HG03039 (cell line): ENCODE data around the gene SPATA45.

Experiments used
- ATAC-seq: cut with Tn5 transposase; IDR thresholded peaks from one replicate; pipeline ENCODE4 v1.9.1; 2021; ENCODE audit warnings: mild to moderate bottlenecking, moderate library complexity; ENCODE audit not compliant: unreplicated experiment

Gene SPATA45

GRCh38 chr1:212833211-212834207 lies 13.9 kb downstream of the SPATA45 start:
- peak; percentile 72 for ATAC-seq

- ATAC-seq: no peak
Observed at GRCh38 chr1:212828395-212828794, 19.1 kb downstream of the SPATA45 start.

GRCh38 chr1:212827831-212828278 lies 19.6 kb downstream of the SPATA45 start:
- no peak for ATAC-seq

- no peak for ATAC-seq
Observed at GRCh38 chr1:212827171-212827776, 20.2 kb downstream of the SPATA45 start.

- no peak for ATAC-seq
Observed at GRCh38 chr1:212825798-212826452, 21.5 kb downstream of the SPATA45 start.

DNA sequence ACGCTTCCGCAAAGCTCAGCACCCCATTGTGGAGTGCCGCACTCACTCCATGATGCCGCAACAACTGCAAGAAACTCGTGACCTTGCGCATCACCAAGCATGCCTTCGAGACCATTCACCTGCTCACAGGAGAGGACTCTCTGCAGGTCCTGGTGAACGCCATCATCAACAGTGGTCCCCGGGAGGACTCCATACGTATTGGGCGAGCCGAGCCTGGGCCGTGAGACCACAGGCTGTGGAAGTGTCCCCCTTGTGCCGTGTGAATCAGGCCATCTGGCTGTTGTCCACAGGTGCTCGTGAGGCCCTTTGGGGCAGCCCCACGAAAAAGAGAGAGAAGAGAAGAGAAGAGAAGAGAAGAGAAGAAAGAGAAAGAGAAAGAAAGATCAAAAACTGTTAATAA lies 23.2 kb downstream of the SPATA45 start:
- no peak for ATAC-seq

- ATAC-seq: no peak
Observed at GRCh38 chr1:212822956-212823355, 24.5 kb downstream of the SPATA45 start.

GRCh38 chr1:212820969-212821368 lies 26.5 kb downstream of the SPATA45 start:
- no peak for ATAC-seq

GRCh38 chr1:212819726-212820125 lies 27.7 kb downstream of the SPATA45 start:
- no peak for ATAC-seq

DNA sequence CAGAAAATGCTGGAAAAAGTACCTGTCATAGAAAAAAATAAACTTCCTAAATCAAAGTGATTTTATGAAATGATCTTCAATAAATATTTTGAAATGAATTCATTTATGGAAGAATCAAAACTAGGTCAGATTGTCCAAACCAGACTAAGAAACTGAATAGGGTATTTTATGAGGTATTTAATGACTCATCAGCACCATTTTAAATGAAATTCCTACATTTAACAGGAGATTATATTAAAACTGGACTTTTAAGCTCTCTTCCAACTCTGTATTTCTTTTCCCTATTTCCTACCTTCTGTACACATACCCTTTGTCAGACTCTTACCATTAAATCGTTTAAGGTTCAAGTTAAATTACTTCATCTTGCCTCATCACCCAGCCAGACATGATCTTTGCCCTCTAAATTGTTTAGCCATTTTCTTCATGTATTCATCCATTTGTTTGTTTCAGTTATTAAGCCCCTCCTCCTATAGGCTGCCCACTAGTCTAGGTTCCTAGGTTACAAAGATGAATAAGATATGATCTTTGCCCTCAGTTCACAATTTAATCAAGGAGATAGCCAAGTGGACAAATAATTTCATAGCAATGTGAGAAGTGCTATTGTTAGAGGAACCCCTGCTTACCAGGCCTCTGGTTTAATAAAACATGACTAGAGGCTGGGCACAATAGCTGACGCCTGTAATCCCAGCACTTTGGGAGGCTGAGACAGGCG lies 30.7 kb downstream of the SPATA45 start:
- no peak for ATAC-seq

DNA sequence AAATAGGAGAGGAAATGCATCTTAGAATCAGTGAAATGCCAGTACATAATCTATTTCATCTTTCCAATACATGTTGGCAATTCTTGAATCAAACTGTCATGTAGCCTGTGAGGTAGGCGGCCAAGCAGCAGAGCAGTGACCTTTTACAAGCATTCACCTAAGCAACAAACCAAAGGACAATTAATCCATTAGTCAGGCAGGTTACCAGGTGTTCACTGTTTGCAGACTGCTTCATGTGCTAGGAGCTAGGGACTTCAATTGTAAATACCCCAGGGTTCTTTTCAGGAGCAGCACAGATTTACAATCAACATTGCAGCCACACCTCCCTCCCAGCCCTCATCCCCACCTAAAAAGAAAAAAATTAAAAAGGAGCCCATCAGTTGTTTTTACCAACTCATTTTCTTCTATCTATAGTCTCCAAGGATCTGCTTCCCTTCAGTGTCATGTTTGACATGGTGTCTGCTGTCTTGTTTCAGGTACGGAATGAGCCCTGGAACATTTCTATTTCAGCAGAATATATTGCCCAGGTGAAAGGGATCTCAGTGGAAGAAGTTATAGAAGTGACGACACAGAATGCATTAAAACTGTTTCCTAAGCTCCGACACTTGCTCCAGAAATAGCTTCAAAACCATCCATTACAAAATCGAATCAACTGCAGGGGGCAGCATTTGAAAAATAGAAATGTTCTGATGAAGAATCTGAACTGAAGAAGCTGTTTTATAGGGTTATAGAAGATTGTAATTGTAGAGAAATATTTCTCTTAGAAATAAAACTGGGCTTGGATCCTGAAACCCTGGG lies 32.7 kb downstream of the SPATA45 start:
- no peak for ATAC-seq

DNA sequence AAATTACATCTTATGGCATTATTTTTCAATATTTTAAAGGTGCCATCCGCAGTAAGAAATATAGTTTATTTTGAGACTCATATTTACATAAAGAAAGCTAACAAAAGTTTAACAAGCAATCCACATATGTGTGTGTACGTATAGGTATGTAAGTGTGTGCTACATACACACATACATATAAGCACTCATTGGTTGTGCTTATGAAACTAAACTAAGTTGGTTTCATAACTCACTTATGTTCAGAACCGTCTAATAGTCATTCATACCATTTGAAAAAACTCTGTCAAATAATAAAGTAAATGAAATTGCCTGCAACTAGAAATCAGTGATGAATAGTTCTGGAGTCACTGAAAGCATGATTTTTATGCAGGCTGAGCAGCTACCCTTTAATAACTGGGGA lies 41.7 kb downstream of the SPATA45 start:
- no peak for ATAC-seq

DNA sequence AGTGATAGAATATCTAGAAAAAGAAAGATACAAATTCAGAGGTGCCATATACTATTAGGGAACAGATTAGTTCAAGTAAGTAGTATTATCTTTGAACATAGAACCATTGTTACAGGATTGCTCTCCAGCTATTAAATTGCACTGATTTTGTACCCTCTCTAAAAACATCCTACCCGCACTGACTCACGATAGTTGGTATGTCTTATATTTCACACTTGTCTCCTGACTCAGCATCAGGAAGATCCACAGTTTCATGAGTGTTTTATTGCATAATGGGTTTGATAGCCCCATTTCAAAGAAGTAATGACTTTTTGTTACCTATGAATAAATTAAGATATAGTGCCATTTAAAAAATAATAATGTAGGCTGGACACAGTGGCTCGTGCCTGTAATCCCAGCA lies 49.8 kb downstream of the SPATA45 start:
- ATAC-seq: no peak

GRCh38 chr1:212794561-212795014 lies 52.9 kb downstream of the SPATA45 start:
- ATAC-seq: peak; percentile 66

- ATAC-seq: no peak
Observed at GRCh38 chr1:212792396-212792908, 55.0 kb downstream of the SPATA45 start.

- ATAC-seq: peak; percentile 68
Observed at GRCh38 chr1:212791676-212792395, 55.6 kb downstream of the SPATA45 start, which contains the start of the genes NSL1 and TATDN3. TSS of gene NSL1 (minus strand) at chr1:212791777. CDS start at chr1:212791763, 14 bp downstream. TSS of gene TATDN3 (plus strand) at chr1:212791894. CDS start at chr1:212791922, 28 bp downstream.

- peak; percentile 30 for ATAC-seq
Observed at GRCh38 chr1:212791261-212791675, 56.2 kb downstream of the SPATA45 start.

- no peak for ATAC-seq
Observed at GRCh38 chr1:212785871-212786270, 61.6 kb downstream of the SPATA45 start.

DNA sequence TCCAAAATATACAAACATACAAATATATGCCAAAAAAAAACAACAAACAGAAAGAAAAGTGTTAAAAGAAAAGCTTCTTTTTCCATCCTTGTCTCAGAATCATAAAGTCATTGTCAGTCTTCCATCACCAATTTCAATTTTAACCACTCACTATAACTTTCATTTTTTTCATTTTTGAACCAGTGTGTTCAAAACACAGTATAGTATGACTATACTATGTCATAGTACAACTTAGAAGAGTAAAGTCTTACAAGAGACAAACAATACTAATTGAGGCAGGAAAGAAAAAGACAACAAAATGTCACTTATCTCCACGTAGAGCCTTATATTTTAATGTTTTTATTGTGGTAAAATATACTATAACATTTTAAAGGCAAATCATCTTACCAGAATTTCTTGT lies 63.5 kb downstream of the SPATA45 start:
- ATAC-seq: no peak
